A673 (cell line): ENCODE data around the gene MICU1. TPM values are rescaled to one million over a fixed set of nuclear protein-coding genes. Genes with fewer than 3 reads are reported as not detected.

Source experiments
- BruUV-seq: library from RNA; stranded (reverse); fragments of 400-500 nt; replicated peaks from 2 replicates; lab custom pipeline; 2021; lab: Mats Ljungman, UMichigan
- CTCF ChIA-PET: fragments of 300-600 bp; sonication (Branson Sonifier 250); formaldehyde crosslinking; loops from one replicate; lab custom pipeline; 2022; ENCODE audit warnings: antibody characterized with exemption; lab: Charles Lee
- POLR2A ChIA-PET: fragments of 300-600 bp; sonication (Branson Sonifier 250); formaldehyde crosslinking; loops from one replicate; lab custom pipeline; 2022; ENCODE audit warnings: antibody characterized with exemption; ENCODE audit not compliant: low non-redundant PET; lab: Charles Lee
- DNase-seq: peaks from one replicate; pipeline ENCODE4 v3.0.0-alpha.2; 2015; ENCODE audit warnings: low spot score
- H3K27ac ChIP-seq: fragments of 200-600 bp; sonication (generic); 2 replicates; pipeline ENCODE4 v1.5.1; 2016; ENCODE audit warnings: mixed run types, low read depth, mild to moderate bottlenecking, mixed read lengths, antibody characterized with exemption, low read length; ENCODE audit not compliant: poor library complexity, severe bottlenecking
- H3K27me3 ChIP-seq: fragments of 200-600 bp; sonication (generic); replicated peaks from 2 replicates; pipeline ENCODE4 v1.6.1; 2017; ENCODE audit warnings: mixed run types, low read depth, mild to moderate bottlenecking, mixed read lengths, antibody characterized with exemption, low read length; ENCODE audit not compliant: insufficient read depth, poor library complexity
- H3K36me3 ChIP-seq: fragments of 200-600 bp; sonication (generic); 2 replicates; pipeline ENCODE4 v1.6.1; 2016; ENCODE audit warnings: mixed run types, mild to moderate bottlenecking, mixed read lengths, antibody characterized with exemption, low read length; ENCODE audit not compliant: insufficient read depth, poor library complexity, severe bottlenecking
- H3K4me1 ChIP-seq: fragments of 200-600 bp; sonication (generic); 2 replicates; pipeline ENCODE4 v1.6.1; 2017; ENCODE audit warnings: mixed run types, mild to moderate bottlenecking, mixed read lengths, antibody characterized with exemption, low read length; ENCODE audit not compliant: insufficient read depth, poor library complexity, severe bottlenecking
- H3K4me3 ChIP-seq: fragments of 200-600 bp; sonication (generic); 2 replicates; pipeline ENCODE4 v1.5.1; 2016; ENCODE audit warnings: low read depth, mixed run types, mild to moderate bottlenecking, mixed read lengths, low read length; ENCODE audit not compliant: poor library complexity, severe bottlenecking
- H3K9me3 ChIP-seq: fragments of 200-600 bp; sonication (generic); 2 replicates; pipeline ENCODE4 v1.6.1; 2016; ENCODE audit warnings: mixed run types, low read depth, mild to moderate bottlenecking, mixed read lengths, antibody characterized with exemption, low read length; ENCODE audit not compliant: poor library complexity, severe bottlenecking
- EZH2 ChIP-seq: fragments of 200-600 bp; sonication (generic); IDR thresholded peaks from 2 replicates; pipeline ENCODE4 v1.6.1; 2017; ENCODE audit warnings: borderline replicate concordance, low read depth, mild to moderate bottlenecking, mixed read lengths, antibody characterized with exemption, low read length; ENCODE audit not compliant: poor library complexity, severe bottlenecking
- intact Hi-C: fragments of 100-400 bp; cut with micrococcal nuclease; formaldehyde crosslinking; loops from one replicate; pipeline ENCODE4 v1.10.0; 2022; ENCODE audit not compliant: unreplicated experiment
- total RNA-seq: library from RNA; stranded (reverse); gene quantifications from 2 replicates; pipeline ENCODE4 v1.2.3, GENCODE V29; 2021
- TF ChIP-seq, protein P1 (sequence below): fragments of 300-800, 200-600 bp; sonication (generic); conservative IDR thresholded peaks from 2 replicates; pipeline ENCODE4 v1.5.1; 2017; ENCODE audit warnings: low read depth, mild to moderate bottlenecking, antibody characterized with exemption, low read length, moderate library complexity, mixed read lengths

MICU1 gene
- total RNA-seq, 1 experiment from 2014 or later, result 37.7 TPM

- ChIA-PET CTCF (no interaction called here), POLR2A (no interaction called here)
- Histone ChIP-seq H3K27me3 (no peaks in the 10 kb centered on the region), H3K36me3 (no peaks in the 10 kb centered on the region), H3K9me3 (no peaks in the 10 kb centered on the region), H3K4me1 (no peaks in the 10 kb centered on the region), H3K4me3 (no peak overlapping the region), H3K27ac (no peak overlapping the region)
- no peak for DNase-seq
- intact Hi-C loops, result no loop called here
- BruUV-seq, result no TSS peak
- TF ChIP-seq, protein P1, sequence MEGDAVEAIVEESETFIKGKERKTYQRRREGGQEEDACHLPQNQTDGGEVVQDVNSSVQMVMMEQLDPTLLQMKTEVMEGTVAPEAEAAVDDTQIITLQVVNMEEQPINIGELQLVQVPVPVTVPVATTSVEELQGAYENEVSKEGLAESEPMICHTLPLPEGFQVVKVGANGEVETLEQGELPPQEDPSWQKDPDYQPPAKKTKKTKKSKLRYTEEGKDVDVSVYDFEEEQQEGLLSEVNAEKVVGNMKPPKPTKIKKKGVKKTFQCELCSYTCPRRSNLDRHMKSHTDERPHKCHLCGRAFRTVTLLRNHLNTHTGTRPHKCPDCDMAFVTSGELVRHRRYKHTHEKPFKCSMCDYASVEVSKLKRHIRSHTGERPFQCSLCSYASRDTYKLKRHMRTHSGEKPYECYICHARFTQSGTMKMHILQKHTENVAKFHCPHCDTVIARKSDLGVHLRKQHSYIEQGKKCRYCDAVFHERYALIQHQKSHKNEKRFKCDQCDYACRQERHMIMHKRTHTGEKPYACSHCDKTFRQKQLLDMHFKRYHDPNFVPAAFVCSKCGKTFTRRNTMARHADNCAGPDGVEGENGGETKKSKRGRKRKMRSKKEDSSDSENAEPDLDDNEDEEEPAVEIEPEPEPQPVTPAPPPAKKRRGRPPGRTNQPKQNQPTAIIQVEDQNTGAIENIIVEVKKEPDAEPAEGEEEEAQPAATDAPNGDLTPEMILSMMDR, result no peak
- TF ChIP-seq EZH2, result no peak
These were observed 140.2 kb downstream of the MICU1 start for GRCh38 chr10:72485701-72486100.

DNA sequence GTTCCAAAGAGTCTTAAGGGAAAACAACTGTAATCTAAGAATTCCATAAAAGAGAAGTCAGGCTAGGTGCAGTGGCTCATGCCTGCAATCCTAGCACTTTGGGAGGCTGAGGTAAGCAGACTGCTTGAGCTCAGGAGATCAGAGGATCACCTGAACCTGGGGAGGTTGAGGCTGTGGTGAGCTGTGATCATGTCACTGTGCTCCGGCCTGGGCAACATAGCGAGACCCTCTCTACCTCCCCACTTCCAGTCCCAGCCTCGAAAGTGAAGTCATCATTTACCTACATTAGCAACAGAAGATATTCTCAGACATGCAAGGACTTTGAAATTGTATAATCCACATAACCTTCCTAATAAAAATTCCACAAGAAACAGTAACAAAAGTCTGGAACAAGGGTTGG, 141.4 kb downstream of the MICU1 start:
- Histone ChIP-seq H3K4me3 (no peak overlapping the region), H3K4me1 (no peaks in the 10 kb centered on the region), H3K27me3 (no peaks in the 10 kb centered on the region), H3K9me3 (no peaks in the 10 kb centered on the region), H3K27ac (no peak overlapping the region), H3K36me3 (no peaks in the 10 kb centered on the region)
- no TSS peak for BruUV-seq
- no peak for DNase-seq
- no peak for TF ChIP-seq EZH2
- TF ChIP-seq, protein P1, result no peak
- intact Hi-C loops, result no loop called here
- ChIA-PET CTCF (no interaction called here), POLR2A (no interaction called here)

GRCh38 chr10:72483471-72483870, 142.4 kb downstream of the MICU1 start:
- no TSS peak for BruUV-seq
- DNase-seq, result no peak
- ChIA-PET POLR2A (no interaction called here), CTCF (no interaction called here)
- Histone ChIP-seq H3K27ac (no peak overlapping the region), H3K9me3 (no peaks in the 10 kb centered on the region), H3K36me3 (no peaks in the 10 kb centered on the region), H3K27me3 (no peaks in the 10 kb centered on the region), H3K4me1 (no peaks in the 10 kb centered on the region), H3K4me3 (no peak overlapping the region)
- intact Hi-C loops, result no loop called here
- no peak for TF ChIP-seq EZH2
- TF ChIP-seq, protein P1, result no peak
